Measurements from ENCODE around the gene RREB1. TPM values are rescaled to one million over a fixed set of nuclear protein-coding genes. Genes with fewer than 3 reads are reported as not detected.
A peak's percentile ranks its signal among the peaks of the same experiment; 100 is the strongest.

Gene RREB1
- total RNA-seq, 1 donor from 2014 or later: 43.3 TPM

GRCh38 chr6:7100072-7100752, 7.5 kb upstream of the RREB1 start:
- DNase-seq (ENCODE audit: low spot score) (no peak), ATAC-seq (no peak)

GRCh38 chr6:7100753-7101081, 7.0 kb upstream of the RREB1 start:
- ATAC-seq (no peak), DNase-seq (ENCODE audit: low spot score) (no peak)

- ATAC-seq (no peak), DNase-seq (ENCODE audit: low spot score) (no peak)
These were observed 6.5 kb upstream of the RREB1 start for GRCh38 chr6:7101290-7101689.

- DNase-seq (ENCODE audit: low spot score) (no peak), ATAC-seq (no peak)
These were observed 3.0 kb upstream of the RREB1 start for GRCh38 chr6:7104752-7105151.

- DNase-seq (ENCODE audit: low spot score) (no peak), ATAC-seq (no peak)
These were observed 1.5 kb upstream of the RREB1 start for GRCh38 chr6:7106215-7106751.

GRCh38 chr6:7106752-7107577, 796 bp upstream of the RREB1 start:
- DNase-seq (ENCODE audit: low spot score): peak; percentile 56
- ATAC-seq: peak; percentile 1

- peak; percentile 77 for DNase-seq (ENCODE audit: low spot score)
- peak; percentile 53 for ATAC-seq
These were observed 619 bp downstream of the RREB1 start for GRCh38 chr6:7108196-7108963.

- peak; percentile 75 for DNase-seq (ENCODE audit: low spot score)
- ATAC-seq: peak; percentile 59
These were observed 1.4 kb downstream of the RREB1 start for GRCh38 chr6:7108964-7109836.

- DNase-seq (ENCODE audit: low spot score) (no peak), ATAC-seq (no peak)
These were observed 2.5 kb downstream of the RREB1 start for GRCh38 chr6:7110092-7110792.

- no peak for DNase-seq (ENCODE audit: low spot score)
- no peak for ATAC-seq
These were observed 3.4 kb downstream of the RREB1 start for GRCh38 chr6:7111095-7111690.

- ATAC-seq: no peak
- DNase-seq (ENCODE audit: low spot score): peak; percentile 39
These were observed 4.4 kb downstream of the RREB1 start for GRCh38 chr6:7112171-7112570.

- DNase-seq (ENCODE audit: low spot score) (peak; percentile 51), ATAC-seq (peak; percentile 21)
These were observed 5.1 kb downstream of the RREB1 start for GRCh38 chr6:7112741-7113313.

GRCh38 chr6:7114744-7115458, 7.1 kb downstream of the RREB1 start:
- ATAC-seq (no peak), DNase-seq (ENCODE audit: low spot score) (peak; percentile 39)

- DNase-seq (ENCODE audit: low spot score) (peak; percentile 41), ATAC-seq (no peak)
These were observed 7.9 kb downstream of the RREB1 start for GRCh38 chr6:7115543-7116231.

GRCh38 chr6:7119272-7119801, 11.6 kb downstream of the RREB1 start:
- no peak for DNase-seq (ENCODE audit: low spot score)
- ATAC-seq: no peak

- ATAC-seq (peak; percentile 87), DNase-seq (ENCODE audit: low spot score) (peak; percentile 62)
These were observed 14.0 kb downstream of the RREB1 start for GRCh38 chr6:7121700-7122241.

- DNase-seq (ENCODE audit: low spot score) (no peak), ATAC-seq (no peak)
These were observed 14.9 kb downstream of the RREB1 start for GRCh38 chr6:7122684-7123083.

All from left lobe of liver (tissue), 2 donors.